NCI-H1694 treated with DMSO at 0.1 percent for 48 hours (cell line): ENCODE data around the gene MYO5C.

ENCODE experiments used
- DNase-seq: peaks from one replicate; lab custom pipeline; 2025; lab: John Stamatoyannopoulos, UW

MYO5C gene

GRCh38 chr15:52277575-52277974 lies 18.0 kb downstream of the MYO5C start:
- DNase-seq: no peak

DNA sequence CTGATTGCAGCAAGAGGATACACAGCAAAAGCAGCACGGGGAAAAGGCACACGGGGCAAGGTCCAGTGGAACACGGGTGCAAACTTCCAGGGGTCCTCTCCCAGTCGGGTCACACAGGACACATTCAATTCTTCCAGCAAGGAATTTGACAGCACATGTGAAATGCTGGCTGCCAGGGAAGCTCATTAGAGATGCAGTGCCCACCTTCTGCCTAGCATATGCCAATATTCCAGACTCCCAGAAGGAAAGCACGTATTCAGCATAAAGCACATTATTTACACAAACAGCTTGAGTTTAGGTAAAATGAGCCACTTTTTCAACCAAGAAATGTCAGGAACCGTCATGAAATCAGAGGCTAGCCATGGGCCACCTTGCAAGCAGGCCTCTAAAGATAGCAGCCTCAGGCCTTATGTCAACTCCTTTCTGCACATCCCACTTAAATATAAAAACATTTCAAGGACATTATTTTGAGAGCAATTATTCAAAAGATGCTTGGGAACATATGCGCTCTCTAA lies 19.3 kb downstream of the MYO5C start:
- peak; percentile 16 for DNase-seq

GRCh38 chr15:52263563-52264282 lies 31.9 kb downstream of the MYO5C start:
- DNase-seq: no peak

- DNase-seq: no peak
These were observed 33.2 kb downstream of the MYO5C start for GRCh38 chr15:52262364-52262763.

DNA sequence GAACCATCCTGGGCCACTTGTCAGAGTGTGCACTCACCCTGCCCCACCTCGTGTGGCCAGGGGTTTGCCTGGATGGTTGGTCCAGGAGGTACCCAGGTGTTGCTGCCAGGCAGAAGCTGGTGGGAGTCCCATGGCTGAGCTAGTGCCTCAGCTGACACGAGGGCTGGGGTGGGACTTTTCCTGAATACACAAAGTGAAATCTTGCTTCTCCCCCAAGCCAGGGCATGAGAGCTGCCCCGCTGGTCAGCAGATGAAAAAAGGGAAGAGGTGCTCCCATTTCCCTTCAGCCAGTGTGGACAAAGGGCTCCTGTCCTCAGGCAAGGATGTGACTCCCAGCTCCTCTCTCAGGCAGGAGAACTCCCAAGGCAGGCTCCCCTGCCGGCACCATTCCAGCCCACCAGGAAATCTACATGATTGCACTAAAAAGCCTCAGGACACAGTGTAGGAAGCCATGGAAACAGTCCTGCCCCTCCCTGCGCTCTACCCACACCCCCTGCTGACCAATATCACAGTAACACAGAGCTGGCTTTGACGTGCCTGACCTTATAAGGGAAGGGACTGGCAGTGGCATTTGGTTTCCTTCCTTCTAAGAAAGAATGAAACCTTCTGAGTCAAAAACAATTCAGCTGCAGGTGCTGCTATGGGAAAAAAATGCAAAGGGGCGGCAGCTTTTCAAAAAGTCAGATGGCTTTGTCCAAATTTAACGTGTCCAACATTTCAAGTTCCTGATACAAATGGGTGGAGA lies 33.9 kb downstream of the MYO5C start:
- DNase-seq: no peak

- DNase-seq: no peak
These were observed 34.6 kb downstream of the MYO5C start for GRCh38 chr15:52261026-52261425.

GRCh38 chr15:52259503-52259902 lies 36.1 kb downstream of the MYO5C start:
- DNase-seq: no peak

DNA sequence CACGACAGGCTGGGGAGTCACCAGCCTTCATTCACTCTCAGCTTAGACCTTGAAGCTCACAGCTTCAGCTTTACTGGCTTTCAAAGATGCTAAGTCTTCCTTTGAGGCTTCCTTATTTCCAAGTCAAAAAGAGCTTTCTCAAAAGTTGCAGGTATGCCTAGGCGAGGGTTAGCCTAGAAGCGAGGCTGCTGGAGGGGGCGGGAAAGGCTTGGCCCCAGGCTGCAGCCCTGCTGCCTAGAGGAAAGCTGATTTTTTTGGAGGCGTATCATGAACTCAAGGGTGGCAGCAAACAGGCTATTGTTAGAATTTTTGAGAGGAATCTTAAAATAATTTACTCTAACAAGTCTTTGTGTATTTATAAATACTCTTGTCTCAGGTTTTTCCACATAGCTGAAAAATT lies 37.1 kb downstream of the MYO5C start:
- DNase-seq: no peak

GRCh38 chr15:52257734-52258062 lies 37.9 kb downstream of the MYO5C start:
- no peak for DNase-seq

- no peak for DNase-seq
These were observed 38.5 kb downstream of the MYO5C start for GRCh38 chr15:52256930-52257733.

DNA sequence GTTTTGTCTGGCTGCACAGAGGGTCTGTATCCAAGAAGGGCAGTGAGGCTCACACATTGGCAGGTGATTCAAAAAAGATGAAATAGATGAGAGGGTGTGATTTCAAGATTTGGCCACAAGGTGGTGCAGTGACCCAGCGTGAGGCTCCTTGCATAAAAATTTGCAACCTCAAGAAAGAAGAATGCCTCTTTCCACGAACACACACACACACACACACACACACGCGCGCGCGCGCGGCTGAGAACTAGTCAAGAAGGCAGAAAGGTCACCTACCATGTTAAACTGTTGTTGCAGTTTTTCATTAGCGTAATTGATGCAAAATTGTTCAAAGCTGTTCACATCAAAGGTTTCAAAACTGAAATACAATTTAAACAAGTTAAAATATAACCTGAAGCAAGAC lies 39.2 kb downstream of the MYO5C start:
- DNase-seq: peak; percentile 45

GRCh38 chr15:52255935-52256334 lies 39.7 kb downstream of the MYO5C start:
- DNase-seq: no peak

- DNase-seq: no peak
These were observed 40.6 kb downstream of the MYO5C start for GRCh38 chr15:52255008-52255407.

- DNase-seq: no peak
These were observed 41.2 kb downstream of the MYO5C start for GRCh38 chr15:52254391-52254790.

GRCh38 chr15:52252781-52253180 lies 42.8 kb downstream of the MYO5C start:
- no peak for DNase-seq

DNA sequence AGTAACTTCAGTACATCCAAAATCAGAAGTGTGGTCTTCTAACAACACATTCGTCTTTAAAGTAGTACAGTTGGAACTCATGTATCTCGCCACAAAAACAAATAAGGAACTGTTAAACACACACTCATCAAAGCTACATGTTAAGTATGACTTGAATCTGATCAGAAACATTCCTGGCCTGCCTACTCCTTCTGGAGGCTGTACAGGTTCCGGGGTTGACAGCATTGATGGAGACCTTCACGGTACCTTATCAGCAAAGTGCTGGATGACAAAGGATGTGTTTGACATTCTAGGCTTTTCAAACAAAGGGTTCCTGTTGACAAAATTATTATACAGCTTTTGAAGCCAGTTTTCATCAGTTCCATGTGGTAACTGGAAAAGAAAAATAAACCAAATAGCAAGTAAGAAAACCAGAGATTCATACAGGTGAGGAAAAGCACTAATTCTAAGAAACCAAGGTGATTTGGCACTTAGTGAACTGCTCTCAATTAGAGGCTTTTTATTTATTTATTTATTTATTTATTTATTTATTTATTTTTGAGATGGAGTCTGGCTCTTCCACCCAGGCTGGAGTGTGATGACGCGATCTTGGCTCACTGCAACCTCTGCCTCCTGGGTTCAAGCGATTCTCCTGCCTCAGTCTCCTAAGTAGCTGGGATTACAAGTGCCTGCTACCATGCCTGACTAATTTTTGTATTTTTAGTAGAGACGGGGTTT lies 44.3 kb downstream of the MYO5C start:
- no peak for DNase-seq

GRCh38 chr15:52247461-52247860 lies 48.1 kb downstream of the MYO5C start:
- DNase-seq: no peak

DNA sequence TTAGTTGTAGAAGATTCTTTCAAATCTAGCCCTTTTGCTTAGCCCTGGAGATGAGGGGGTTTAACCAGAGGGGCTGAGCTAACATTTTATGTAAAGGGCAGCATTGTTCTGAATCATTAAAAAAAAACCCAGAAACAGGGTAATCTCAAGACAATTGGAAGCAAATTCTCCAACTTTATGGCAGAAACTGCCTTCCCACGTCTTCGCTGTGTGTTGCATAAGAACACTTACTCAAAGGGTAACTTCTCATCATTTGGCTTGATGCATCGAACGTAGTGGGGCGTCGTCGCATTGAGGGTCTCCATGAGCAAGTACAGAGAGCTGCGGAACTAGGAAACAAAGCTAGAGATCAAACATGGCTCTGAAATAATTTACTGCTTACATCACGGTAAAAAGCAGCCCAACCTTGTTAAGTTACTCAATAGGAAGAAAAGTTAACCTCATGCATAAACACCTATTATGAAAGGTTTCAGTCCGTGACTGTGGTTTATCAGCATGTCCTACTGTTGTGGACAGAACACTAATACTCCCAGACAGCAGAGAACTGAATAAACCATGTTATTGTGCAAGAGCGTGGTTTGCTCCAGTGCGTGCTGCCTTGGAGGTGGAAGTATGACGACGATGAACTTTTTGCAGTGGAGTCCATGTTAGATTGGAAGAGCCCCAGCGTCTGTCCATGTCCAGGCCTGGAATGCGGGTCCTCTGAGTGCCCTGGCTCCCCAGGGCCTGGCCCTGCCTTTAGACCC lies 48.7 kb downstream of the MYO5C start:
- DNase-seq: no peak

DNA sequence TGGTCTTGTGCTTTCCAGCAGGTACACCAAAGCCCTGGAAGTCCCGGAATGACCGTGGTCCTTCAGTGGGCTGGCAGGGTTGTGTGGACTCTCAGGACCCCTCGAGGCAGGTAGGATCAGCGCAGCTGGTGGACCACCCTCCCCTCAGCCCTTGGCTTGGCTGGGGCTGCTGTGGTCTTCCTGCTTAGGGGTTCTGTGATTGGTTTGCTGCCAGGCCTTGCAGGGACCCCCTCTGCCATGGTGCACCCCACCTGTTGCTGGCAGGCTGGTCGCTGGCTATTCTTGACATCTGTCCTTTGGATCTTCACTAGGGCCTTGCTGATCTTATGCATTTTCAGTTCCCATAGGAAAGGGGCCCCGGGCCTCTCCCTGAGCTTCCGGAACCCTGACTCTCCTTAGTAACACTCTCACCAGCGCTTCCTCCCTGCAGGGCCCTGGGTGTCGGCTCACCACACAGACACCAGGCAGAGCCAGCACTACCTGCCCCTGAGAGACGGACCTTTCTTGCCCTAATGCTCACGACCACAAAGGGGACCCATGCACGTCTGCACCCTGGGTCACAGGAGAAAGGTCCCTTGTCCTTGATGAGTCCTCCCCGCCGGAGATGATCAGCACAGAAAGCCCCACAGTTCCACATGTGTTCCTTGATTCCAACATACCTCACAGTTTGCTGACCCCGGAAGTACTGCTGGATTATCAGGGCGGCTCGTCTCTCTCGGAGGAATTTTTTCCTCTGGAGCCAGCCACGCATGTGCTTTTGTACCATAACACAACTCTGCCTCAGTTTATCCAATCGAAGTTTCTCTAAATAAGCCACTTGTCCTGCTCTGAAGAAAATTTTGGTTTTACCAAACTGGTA lies 51.7 kb downstream of the MYO5C start:
- DNase-seq: no peak

DNA sequence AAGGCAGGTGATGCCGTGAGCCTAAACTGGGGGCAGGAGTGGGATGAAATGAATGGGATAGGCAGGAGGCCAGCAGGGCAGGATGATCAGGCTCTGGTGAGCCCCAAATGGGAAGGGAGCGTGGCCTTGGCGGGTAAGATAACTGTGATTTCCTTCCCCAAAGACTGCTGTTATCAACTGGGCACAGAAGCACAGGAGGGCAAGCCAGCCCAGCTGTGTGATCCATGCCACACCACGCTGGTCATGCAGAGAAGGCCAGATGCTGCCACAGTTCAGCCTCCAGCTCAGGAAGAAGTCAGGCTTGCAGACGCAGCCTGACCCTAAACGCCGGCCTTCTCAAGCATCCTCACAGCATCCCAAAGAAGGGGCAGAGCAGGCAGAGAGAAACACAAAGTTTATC lies 52.3 kb downstream of the MYO5C start:
- no peak for DNase-seq
